IPS-18c (cell line): Measurements from ENCODE around the gene MAP6D1.
"Not testable (repeated sequence)": the region's sequence is repeated elsewhere in the genome, so short reads cannot be mapped to it uniquely, and the experiment has no call there.

Experiments
- H3K4me3 ChIP-seq: 2 replicates; pipeline ENCODE4 v1.7.0; 2013; ENCODE audit warnings: low read depth, mild to moderate bottlenecking, low read length, moderate library complexity; ENCODE audit not compliant: insufficient read depth
- H3K9me3 ChIP-seq: one replicate; pipeline ENCODE4 v1.6.1; 2013; ENCODE audit warnings: mild to moderate bottlenecking, low read length, moderate library complexity; ENCODE audit not compliant: control insufficient read depth, insufficient read depth

MAP6D1 gene

DNA sequence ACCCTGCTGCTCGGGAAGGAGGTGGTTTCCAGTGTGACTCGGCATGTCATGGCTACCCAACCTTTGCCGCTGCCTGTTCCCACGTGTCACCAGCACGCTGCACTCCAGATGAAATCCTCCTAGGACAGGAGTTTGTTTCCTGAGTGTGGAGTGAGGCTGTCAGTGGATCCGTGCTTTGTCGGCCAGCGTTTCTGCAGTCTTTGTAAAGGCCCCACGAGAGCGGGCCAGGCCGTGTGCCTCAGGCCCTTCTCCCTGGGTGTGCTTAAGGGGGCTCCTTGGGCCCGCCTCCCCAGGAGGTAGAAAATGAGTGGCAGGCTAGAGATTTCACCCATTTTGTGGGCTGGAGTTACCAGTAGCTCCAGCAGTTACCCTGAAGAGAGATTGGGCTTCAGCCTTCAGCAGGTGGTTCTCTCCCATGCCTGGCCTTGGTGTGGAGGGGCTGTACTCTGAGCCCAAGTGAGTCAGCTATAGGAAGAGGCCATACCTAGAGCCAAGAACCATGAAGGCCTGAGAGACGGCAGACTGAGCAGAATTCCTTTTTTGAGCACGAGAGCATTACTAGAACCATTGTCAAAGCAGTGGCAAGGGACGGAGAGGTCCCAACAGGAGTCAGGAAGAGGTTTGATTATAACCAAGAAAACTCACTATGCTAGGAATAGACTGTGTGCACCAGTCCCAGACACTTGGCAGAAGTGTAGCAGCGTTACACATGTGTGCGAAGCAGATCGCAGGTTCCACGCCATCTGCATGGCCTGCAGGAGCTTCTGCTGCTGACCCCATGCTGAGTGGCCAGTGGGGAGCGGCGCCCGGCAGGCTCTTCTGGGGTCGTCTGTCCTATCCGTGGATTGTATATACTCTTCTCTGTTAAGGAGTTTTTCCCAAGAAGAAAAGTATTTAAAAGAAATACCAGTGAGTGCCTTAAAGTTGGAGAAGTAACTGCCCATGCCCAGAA is 14.5 kb downstream of the MAP6D1 start:
- no peak overlapping the region for H3K4me3 ChIP-seq
- no peaks in the 10 kb centered on the region for H3K9me3 ChIP-seq

DNA sequence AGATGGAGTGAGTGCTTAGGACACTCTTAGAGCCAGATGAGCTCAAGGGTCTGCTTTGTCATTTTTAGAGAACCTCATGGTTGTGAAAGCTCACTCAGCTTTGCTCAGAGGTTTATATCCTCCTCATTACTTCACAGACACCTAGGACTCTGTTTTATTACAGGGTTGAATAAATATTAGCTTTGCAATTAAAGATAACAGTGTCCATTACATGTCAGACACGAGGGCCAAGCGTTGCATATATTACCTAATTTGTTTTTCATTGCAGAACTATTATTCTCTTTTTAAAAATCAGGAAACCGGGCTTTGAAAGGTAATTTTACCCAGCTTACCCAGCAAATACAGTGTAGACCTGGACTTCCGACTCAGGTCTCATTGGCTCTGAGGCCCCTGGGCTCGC is 16.1 kb downstream of the MAP6D1 start:
- peaks cover 2% of the 10 kb centered on the region for H3K9me3 ChIP-seq
- no peak overlapping the region for H3K4me3 ChIP-seq

DNA sequence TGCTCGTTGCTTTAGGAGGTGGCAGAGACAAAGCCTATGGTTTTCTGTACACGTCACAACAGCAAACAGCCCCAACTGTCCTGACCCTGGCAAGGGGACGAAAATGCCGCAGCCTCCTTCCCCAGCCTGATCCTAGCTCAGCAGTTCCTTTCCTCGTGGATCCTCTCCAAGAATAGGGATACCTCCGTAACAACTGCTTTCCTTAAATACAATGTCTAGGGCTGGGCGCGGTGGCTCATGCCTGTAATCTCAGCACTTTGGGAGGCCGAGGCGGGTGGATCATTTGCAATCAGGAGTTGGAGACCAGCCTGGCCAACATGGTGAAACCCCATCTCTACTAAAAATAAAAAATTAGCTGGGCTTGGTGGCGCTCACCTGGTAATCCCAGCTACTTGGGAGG is 17.0 kb downstream of the MAP6D1 start:
- Histone ChIP-seq H3K9me3 (peaks cover 2% of the 10 kb centered on the region), H3K4me3 (no peak overlapping the region)

GRCh38 chr3:183807881-183808280 is 17.5 kb downstream of the MAP6D1 start:
- H3K9me3 ChIP-seq: peaks cover 2% of the 10 kb centered on the region
- H3K4me3 ChIP-seq: no peak overlapping the region

GRCh38 chr3:183807209-183807728 is 18.1 kb downstream of the MAP6D1 start:
- H3K4me3 ChIP-seq: no peak overlapping the region
- H3K9me3 ChIP-seq: peaks cover 2% of the 10 kb centered on the region

GRCh38 chr3:183802989-183803388 is 22.4 kb downstream of the MAP6D1 start:
- H3K4me3 ChIP-seq: no peak overlapping the region
- peaks cover 4% of the 10 kb centered on the region for H3K9me3 ChIP-seq

DNA sequence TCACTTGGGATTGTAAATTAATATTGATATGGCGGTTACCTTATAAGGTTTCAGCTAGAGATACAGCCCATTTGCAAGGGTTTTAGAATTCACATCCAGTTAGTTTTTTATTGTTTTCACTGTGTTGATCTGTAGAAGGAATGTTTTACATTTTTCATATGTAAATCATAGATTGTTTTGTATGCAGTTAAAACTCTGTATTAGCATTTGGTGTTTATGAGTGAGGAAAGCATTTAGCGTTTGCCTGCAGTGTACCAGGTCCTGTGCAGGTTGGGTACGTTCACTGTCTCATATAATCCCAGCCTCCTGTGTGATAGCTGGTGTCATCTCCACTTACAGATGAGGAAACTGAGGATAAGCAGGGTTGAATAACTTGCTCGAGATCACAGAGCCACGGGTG is 23.8 kb downstream of the MAP6D1 start:
- peaks cover 4% of the 10 kb centered on the region for H3K9me3 ChIP-seq
- H3K4me3 ChIP-seq: no peak overlapping the region

DNA sequence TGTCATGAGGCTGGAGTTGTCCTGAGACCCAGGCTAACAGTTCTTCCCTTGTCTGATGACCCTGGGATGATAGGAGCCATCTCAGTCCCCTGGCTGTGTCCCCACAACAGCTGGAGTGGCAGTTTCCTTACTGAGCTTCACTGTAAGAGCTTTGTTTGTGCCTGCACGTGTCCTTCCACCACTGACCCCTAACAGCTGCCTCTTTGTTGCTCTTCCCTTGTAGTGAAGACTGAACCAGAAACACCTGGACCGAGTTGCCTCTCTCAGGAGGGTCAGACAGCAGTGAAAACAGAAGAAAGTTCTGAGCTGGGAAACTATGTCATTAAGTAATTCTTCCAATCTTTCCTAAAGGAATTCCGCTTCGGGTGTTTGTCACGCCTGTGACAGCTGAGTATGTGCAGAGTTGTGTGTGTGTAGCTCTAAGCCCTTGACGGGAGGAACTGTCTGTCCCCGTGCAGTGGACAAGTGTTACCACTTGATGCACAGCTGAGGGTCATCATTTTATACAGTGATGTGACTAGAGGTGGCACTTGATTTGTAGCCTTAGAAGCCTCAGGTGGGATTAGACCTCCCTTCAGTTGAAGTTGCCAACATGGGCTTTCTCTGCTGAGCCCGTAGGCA is 25.0 kb downstream of the MAP6D1 start:
- H3K9me3 ChIP-seq: peaks cover 4% of the 10 kb centered on the region
- H3K4me3 ChIP-seq: no peak overlapping the region

- Histone ChIP-seq H3K9me3 (peaks cover 2% of the 10 kb centered on the region), H3K4me3 (no peak overlapping the region)
These were observed 25.9 kb downstream of the MAP6D1 start for GRCh38 chr3:183799461-183799860.

DNA sequence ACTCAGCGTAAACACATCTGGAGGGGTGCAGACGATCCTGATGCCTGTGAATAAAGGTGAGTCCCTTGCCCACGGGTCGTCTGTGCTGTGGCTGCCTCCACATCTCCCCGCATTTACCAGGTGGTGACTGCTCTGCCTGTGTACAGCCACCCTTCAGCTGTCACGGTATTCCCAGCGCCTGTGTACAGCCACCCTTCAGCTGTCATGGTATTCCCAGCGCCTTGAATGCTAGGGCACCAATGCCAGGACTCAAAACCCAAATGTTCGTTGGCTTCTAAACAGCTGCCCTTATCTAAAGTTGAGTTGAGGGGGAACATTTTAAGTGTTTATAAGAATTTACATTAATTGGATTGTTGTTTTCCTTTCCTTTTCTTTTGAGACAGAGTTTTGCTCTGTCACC is 27.4 kb downstream of the MAP6D1 start:
- Histone ChIP-seq H3K4me3 (no peak overlapping the region), H3K9me3 (peaks cover 2% of the 10 kb centered on the region)

DNA sequence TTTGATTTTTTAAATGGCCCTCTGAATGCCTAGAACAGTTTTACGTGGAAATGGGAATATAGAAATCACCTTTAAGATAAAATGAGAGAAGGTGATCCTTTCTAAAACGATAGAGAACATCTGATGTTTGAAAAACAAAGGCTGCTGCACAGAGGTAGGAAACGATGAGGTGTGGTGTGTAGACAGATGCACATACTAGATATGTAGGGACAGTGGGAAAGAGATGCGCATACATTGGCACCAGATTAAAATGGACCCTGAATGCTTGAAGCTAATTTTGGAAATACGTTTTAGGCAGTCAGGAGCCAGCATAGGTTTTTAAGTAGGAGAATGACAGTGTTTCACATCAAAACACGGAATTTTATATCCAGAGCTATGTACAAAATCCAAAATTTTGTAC is 29.0 kb downstream of the MAP6D1 start:
- Histone ChIP-seq H3K9me3 (peaks cover 2% of the 10 kb centered on the region), H3K4me3 (no peak overlapping the region)

GRCh38 chr3:183794452-183794851 is 30.9 kb downstream of the MAP6D1 start:
- Histone ChIP-seq H3K4me3 (no peak overlapping the region), H3K9me3 (peaks cover 2% of the 10 kb centered on the region)

- Histone ChIP-seq H3K4me3 (no peak overlapping the region), H3K9me3 (no peaks in the 10 kb centered on the region)
These were observed 32.4 kb downstream of the MAP6D1 start for GRCh38 chr3:183792976-183793375.

GRCh38 chr3:183790700-183791099 is 34.7 kb downstream of the MAP6D1 start:
- H3K4me3 ChIP-seq: no peak overlapping the region

GRCh38 chr3:183789826-183790225 is 35.6 kb downstream of the MAP6D1 start:
- Histone ChIP-seq H3K9me3 (no peaks in the 10 kb centered on the region), H3K4me3 (no peak overlapping the region)

More at GRCh38 chr3:183790700-183791099, 34.7 kb downstream of the MAP6D1 start:
- no peaks in the 10 kb centered on the region for H3K9me3 ChIP-seq

- not testable (repeated sequence) for H3K9me3 ChIP-seq, H3K4me3 ChIP-seq
These were observed 40.9 kb downstream of the MAP6D1 start for GRCh38 chr3:183784503-183784902.

- H3K9me3 ChIP-seq: peaks cover 2% of the 10 kb centered on the region
- H3K4me3 ChIP-seq: no peak overlapping the region
These were observed 42.7 kb downstream of the MAP6D1 start for GRCh38 chr3:183782576-183783276.
